ENCODE measurements around the gene SLC35E2B. TPM values are rescaled to one million over a fixed set of nuclear protein-coding genes. Genes with fewer than 3 reads are reported as not detected.
A peak's percentile ranks its signal among the peaks of the same experiment; 100 is the strongest.
"Not testable (repeated sequence)": the region's sequence is repeated elsewhere in the genome, so short reads cannot be mapped to it uniquely, and the experiment has no call there.

Gene SLC35E2B
- total and polyA plus RNA-seq, 2 of the 13 experiments (the other 11 are each of a cell fraction or from before 2014, with no cell fraction given): 14.1 to 19.7 TPM

DNA sequence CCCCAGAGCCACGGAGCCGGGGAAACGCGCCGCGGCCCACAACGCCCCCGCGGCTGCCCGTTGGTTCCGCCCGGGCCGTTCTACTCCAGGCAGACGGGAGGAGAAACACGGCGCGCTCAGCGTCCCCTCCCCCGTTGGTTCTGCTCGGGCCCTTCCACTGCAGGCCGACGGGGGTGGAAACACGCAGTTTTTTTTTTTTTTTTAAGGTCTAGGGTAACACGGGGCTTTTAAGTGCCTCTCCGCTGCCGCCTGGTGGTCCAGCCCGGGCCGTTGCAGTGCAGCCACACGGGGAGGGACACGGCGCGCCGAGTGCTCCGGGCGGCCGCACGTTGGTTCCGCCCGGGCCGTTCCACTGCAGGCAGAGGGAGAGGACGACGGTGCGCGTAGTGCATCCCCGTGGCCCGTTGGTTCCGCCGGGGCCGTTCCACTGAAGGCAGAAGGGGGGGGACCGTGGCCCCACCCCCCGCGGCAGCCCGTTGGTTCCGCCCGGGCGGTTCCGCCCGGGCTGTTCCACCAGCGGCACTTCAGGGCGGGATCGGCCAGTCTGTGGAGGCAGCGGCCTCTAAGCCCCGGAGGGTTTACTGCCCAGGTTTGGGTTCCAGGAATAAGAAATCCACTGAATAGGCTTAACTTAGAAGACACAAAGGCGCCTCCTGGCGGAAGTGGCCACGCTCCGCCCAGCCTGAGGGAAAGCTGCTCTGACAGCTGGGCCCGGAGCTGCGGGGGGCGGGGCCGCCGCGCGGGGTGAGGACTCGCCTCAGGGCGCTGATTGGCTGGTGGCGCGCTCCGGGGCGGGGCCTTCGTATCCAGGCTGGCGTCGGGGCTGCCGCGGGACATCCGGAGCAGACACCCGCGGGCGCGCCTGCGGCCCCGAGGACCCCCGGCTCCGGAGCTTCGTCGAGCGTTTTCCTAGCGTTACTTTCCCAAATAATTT is at the start of gene SLC35E2B (continued):
- TF ChIP-seq, protein P1, sequence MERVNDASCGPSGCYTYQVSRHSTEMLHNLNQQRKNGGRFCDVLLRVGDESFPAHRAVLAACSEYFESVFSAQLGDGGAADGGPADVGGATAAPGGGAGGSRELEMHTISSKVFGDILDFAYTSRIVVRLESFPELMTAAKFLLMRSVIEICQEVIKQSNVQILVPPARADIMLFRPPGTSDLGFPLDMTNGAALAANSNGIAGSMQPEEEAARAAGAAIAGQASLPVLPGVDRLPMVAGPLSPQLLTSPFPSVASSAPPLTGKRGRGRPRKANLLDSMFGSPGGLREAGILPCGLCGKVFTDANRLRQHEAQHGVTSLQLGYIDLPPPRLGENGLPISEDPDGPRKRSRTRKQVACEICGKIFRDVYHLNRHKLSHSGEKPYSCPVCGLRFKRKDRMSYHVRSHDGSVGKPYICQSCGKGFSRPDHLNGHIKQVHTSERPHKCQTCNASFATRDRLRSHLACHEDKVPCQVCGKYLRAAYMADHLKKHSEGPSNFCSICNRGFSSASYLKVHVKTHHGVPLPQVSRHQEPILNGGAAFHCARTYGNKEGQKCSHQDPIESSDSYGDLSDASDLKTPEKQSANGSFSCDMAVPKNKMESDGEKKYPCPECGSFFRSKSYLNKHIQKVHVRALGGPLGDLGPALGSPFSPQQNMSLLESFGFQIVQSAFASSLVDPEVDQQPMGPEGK (CRISPR knock-in tag; IDR thresholded peaks at IDR 0.05): 0 out of 2 replicates have a peak, but pooled peaks have one; percentile 4
- TF ChIP-seq PHF8 (CRISPR knock-in tag; IDR thresholded peaks at IDR 0.05): peak; percentile 41
- peak; percentile 83 for TF ChIP-seq BHLHE40 (IDR thresholded peaks at IDR 0.05; ENCODE audit: low read length)

DNA sequence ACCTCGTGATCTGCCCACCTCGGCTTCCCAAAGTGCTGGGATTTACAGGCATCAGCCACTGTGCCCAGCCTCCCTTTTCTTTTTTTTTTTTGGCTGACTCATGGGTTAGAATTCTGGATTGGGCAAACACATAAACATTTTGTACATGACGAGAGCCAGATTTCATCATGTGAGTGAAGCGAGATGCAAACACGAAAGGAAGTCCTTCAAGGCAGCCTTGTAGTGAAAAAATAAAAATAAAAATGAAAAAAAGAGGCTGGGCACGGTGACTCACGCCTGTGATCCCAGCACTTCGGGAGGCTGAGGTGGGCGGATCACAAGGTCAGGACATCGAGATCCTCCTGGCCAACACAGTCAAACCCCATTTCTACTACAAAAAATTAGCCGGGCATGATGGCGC is 48.4 kb upstream of the SLC35E2B start:
- POLR2A ChIA-PET; H3K9me3 ChIP-seq (ENCODE audit: low read length); in situ Hi-C loops (cut with HindIII; ENCODE audit: extremely low pct_ligation_motif_present, low pct_unique_long_range_greater_than_20kb); H2AFZ ChIP-seq (ENCODE audit: low read length); ATAC-seq; H3K27ac ChIP-seq (ENCODE audit: extremely low read length, insufficient read depth, low read length); H3K36me3 ChIP-seq (replicated peaks in 1 of 2; ENCODE audit: control insufficient read depth in 1 of 2, insufficient read depth in 2 of 2, low read length in 2 of 2); H3K79me2 ChIP-seq (ENCODE audit: insufficient read depth, low read length); CTCF ChIA-PET (ENCODE audit: low intra/inter-chr PET ratio, low total read pairs); H3K9ac ChIP-seq (ENCODE audit: insufficient read depth, low read depth, low read length); intact Hi-C loops (cut with micrococcal nuclease; ENCODE audit: unreplicated experiment); FAIRE-seq; H4K20me1 ChIP-seq (ENCODE audit: insufficient read depth, low read length); H3K4me3 ChIP-seq (replicated peaks in 1 of 3; ENCODE audit: insufficient read depth in 1 of 3, low read depth in 2 of 3, low read length in 3 of 3); H3K27me3 ChIP-seq (ENCODE audit: control insufficient read depth in 1 of 2, insufficient read depth in 2 of 2, low read length in 2 of 2); H3K4me1 ChIP-seq (ENCODE audit: insufficient read depth, low read length); BruUV-seq (replicated peaks); DNase-seq (ENCODE audit: low spot score); H3K4me2 ChIP-seq (ENCODE audit: low read depth, low read length): not testable (repeated sequence)
- WGBS (ENCODE audit: low lambda C conversion rate): 85% methylated on average over 12 of the region's 12 CpGs

DNA sequence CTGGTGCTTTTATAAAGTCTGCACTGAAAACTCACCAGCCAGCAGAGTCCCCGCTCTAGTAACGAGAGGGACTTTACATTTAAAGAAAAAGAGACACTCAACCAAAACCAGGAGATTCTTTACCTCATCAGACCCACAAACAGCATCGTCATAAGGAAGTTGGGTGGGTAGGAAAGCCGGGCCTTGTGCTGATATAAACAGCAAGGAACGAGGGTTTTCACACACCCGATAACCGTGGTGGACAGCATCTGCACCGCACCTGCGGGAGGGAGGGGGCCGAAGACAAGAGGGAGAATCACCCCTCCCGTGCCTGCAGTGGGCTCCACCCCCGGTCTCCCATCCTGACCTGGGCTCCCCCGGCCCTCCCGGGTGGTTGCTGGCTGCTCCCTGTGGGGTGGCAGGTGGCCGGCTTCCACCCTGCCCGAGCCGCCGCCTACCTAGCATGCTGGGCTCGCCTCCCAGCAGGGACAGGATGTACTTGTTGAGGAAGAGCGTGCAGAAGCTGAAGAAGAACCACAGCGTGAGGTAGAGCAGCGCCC is 46.3 kb upstream of the SLC35E2B start:
- intact Hi-C loops (cut with micrococcal nuclease; ENCODE audit: unreplicated experiment); H3K27me3 ChIP-seq (ENCODE audit: control insufficient read depth in 1 of 2, insufficient read depth in 2 of 2, low read length in 2 of 2); H3K79me2 ChIP-seq (ENCODE audit: insufficient read depth, low read length); BruUV-seq (replicated peaks); DNase-seq (ENCODE audit: low spot score); H4K20me1 ChIP-seq (ENCODE audit: insufficient read depth, low read length); ATAC-seq; FAIRE-seq; H3K27ac ChIP-seq (ENCODE audit: extremely low read length, insufficient read depth, low read length); H3K4me1 ChIP-seq (ENCODE audit: insufficient read depth, low read length); H3K9ac ChIP-seq (ENCODE audit: insufficient read depth, low read depth, low read length); in situ Hi-C loops (cut with HindIII; ENCODE audit: extremely low pct_ligation_motif_present, low pct_unique_long_range_greater_than_20kb); CTCF ChIA-PET (ENCODE audit: low intra/inter-chr PET ratio, low total read pairs); POLR2A ChIA-PET; H3K9me3 ChIP-seq (ENCODE audit: low read length); H3K4me3 ChIP-seq (replicated peaks in 1 of 3; ENCODE audit: insufficient read depth in 1 of 3, low read depth in 2 of 3, low read length in 3 of 3); H2AFZ ChIP-seq (ENCODE audit: low read length); H3K4me2 ChIP-seq (ENCODE audit: low read depth, low read length); H3K36me3 ChIP-seq (replicated peaks in 1 of 2; ENCODE audit: control insufficient read depth in 1 of 2, insufficient read depth in 2 of 2, low read length in 2 of 2): not testable (repeated sequence)
- 100% methylated on average over 1 of the region's 22 CpGs for WGBS (ENCODE audit: low lambda C conversion rate)

DNA sequence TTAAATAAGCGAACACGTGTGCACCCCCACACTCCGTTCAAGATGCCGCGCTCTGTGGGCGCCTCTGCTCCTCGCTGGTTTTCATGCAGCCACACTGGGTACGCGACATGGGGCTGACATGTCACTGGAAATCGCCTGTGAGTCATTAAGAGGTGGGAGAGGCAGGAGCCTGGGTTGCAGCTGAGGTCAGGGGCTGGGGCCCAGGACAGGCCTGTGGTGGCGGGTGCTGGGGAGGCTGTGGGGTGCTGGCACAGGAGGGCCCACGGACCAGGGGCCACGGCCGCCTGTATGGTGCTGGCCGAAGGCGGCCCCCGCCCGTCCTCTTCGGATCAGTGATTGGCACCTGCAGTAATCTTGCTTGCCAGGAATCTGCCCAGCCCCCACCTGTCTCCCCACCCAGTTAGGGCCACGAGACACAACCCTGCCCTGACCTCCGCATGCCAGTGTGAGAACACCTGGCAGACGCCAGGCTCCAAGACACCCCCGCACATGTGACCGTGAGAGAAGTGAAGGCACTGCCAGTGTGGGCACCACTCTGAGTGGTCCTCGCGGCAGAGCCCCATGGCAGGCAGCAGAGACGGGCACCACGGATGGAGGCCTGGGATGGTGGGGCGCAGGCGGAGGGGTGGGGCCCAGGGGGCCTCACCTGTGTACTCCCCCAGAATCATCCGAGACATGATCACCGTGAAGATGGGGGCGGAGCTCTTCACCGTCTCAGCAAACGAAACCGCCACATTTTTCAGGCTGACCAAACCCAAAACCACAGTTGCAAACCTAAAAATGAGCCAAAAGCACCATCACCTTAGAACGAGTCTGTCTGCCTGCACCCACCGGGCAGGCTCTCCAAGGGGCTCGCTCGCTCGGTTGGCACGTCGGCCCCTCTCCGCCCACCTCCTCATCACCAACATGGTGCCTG is 45.3 kb upstream of the SLC35E2B start:
- H3K27me3 ChIP-seq (ENCODE audit: control insufficient read depth in 1 of 2, insufficient read depth in 2 of 2, low read length in 2 of 2); DNase-seq (ENCODE audit: low spot score); intact Hi-C loops (cut with micrococcal nuclease; ENCODE audit: unreplicated experiment); H2AFZ ChIP-seq (ENCODE audit: low read length); H4K20me1 ChIP-seq (ENCODE audit: insufficient read depth, low read length); H3K36me3 ChIP-seq (replicated peaks in 1 of 2; ENCODE audit: control insufficient read depth in 1 of 2, insufficient read depth in 2 of 2, low read length in 2 of 2); H3K79me2 ChIP-seq (ENCODE audit: insufficient read depth, low read length); FAIRE-seq; H3K9ac ChIP-seq (ENCODE audit: insufficient read depth, low read depth, low read length); H3K4me1 ChIP-seq (ENCODE audit: insufficient read depth, low read length); POLR2A ChIA-PET; ATAC-seq; H3K4me2 ChIP-seq (ENCODE audit: low read depth, low read length); H3K4me3 ChIP-seq (replicated peaks in 1 of 3; ENCODE audit: insufficient read depth in 1 of 3, low read depth in 2 of 3, low read length in 3 of 3); in situ Hi-C loops (cut with HindIII; ENCODE audit: extremely low pct_ligation_motif_present, low pct_unique_long_range_greater_than_20kb); H3K9me3 ChIP-seq (ENCODE audit: low read length); H3K27ac ChIP-seq (ENCODE audit: extremely low read length, insufficient read depth, low read length); CTCF ChIA-PET (ENCODE audit: low intra/inter-chr PET ratio, low total read pairs); BruUV-seq (replicated peaks): not testable (repeated sequence)
- 98% methylated on average over 10 of the region's 44 CpGs for WGBS (ENCODE audit: low lambda C conversion rate)

All from HepG2 (cell line).